HEK293 (cell line): Measurements from ENCODE around the gene RPUSD1.
"Not testable (repeated sequence)": the region's sequence is repeated elsewhere in the genome, so short reads cannot be mapped to it uniquely, and the experiment has no call there.

Experiments used
- CTCF ChIA-PET: fragments of 350-600 bp; formaldehyde crosslinking; extraction: SDS; loops from one replicate; lab custom pipeline; 2021; ENCODE audit warnings: antibody characterized with exemption; lab: Yijun Ruan, JAX
- POLR2A ChIA-PET: fragments of 300-600 bp; formaldehyde crosslinking; extraction: SDS; loops from one replicate; lab custom pipeline; 2020; ENCODE audit warnings: antibody characterized with exemption, inconsistent platforms; lab: Yijun Ruan, JAX
- H3K27ac ChIP-seq: fragments of 200-500 bp; sonication (Bioruptor generic); 2 replicates; pipeline ENCODE4 v1.5.1; 2014; ENCODE audit warnings: low read depth, low read length, control low read depth, inconsistent platforms; ENCODE audit errors: extremely low read depth
- H3K36me3 ChIP-seq, 2 experiments: fragments of 200-500 bp in 1 of 2; sonication (Bioruptor generic) in 1 of 2; 1 replicate in 1 of 2; 2 replicates in 1 of 2; pipeline ENCODE4 v1.5.1; 2014 to 2017; ENCODE audit warnings: inconsistent platforms in 2 of 2, low read length in 2 of 2; ENCODE audit not compliant: control insufficient read depth in 2 of 2, insufficient read depth in 1 of 2
- H3K4me1 ChIP-seq: fragments of 200-500 bp; sonication (Bioruptor generic); 2 replicates; pipeline ENCODE4 v1.5.1; 2014; ENCODE audit warnings: mild to moderate bottlenecking, low read length, inconsistent platforms; ENCODE audit not compliant: control insufficient read depth, insufficient read depth
- H3K4me3 ChIP-seq: 2 replicates; pipeline ENCODE4 v1.5.1; 2011; ENCODE audit warnings: low read depth, mild to moderate bottlenecking, control low read depth, low read length, moderate library complexity
- H3K9me3 ChIP-seq: fragments of 200-500 bp; sonication (Bioruptor generic); 2 replicates; pipeline ENCODE4 v1.5.1; 2014; ENCODE audit warnings: low read depth, low read length, inconsistent platforms; ENCODE audit not compliant: control insufficient read depth, insufficient read depth
- EGR2 ChIP-seq: fragments of 450-650 bp; formaldehyde crosslinking; IDR thresholded peaks from 2 replicates; pipeline ENCODE4 v1.5.1; 2016; ENCODE audit warnings: low read depth, missing biosample characterization, missing genetic modification characterization
- PRDM1 ChIP-seq: fragments of 450-650 bp; formaldehyde crosslinking; IDR thresholded peaks from 2 replicates; pipeline ENCODE4; 2016; ENCODE audit warnings: missing biosample characterization, missing genetic modification characterization
- SCRT2 ChIP-seq: fragments of 450-650 bp; formaldehyde crosslinking; IDR thresholded peaks from 2 replicates; pipeline ENCODE4 v1.5.1; 2016; ENCODE audit warnings: missing biosample characterization, missing genetic modification characterization
- SP2 ChIP-seq: fragments of 450-650 bp; formaldehyde crosslinking; IDR thresholded peaks from 2 replicates; pipeline ENCODE4 v1.5.1; 2016; ENCODE audit warnings: missing biosample characterization, missing genetic modification characterization
- ZBTB21 ChIP-seq: fragments of 450-650 bp; formaldehyde crosslinking; IDR thresholded peaks from 2 replicates; pipeline ENCODE4 v1.5.1; 2017; ENCODE audit warnings: missing biosample characterization, missing genetic modification characterization
- ZBTB7A ChIP-seq: fragments of 450-650 bp; formaldehyde crosslinking; IDR thresholded peaks from 2 replicates; pipeline ENCODE4 v1.5.1; 2016; ENCODE audit warnings: low read depth, missing biosample characterization, missing genetic modification characterization
- ZFHX2 ChIP-seq: fragments of 450-650 bp; formaldehyde crosslinking; conservative IDR thresholded peaks from 2 replicates; pipeline ENCODE4 v1.5.1; 2016; ENCODE audit warnings: missing biosample characterization, missing genetic modification characterization
- ZNF121 ChIP-seq: fragments of 450-650 bp; formaldehyde crosslinking; IDR thresholded peaks from 2 replicates; pipeline ENCODE4 v1.5.1; 2016; ENCODE audit warnings: missing biosample characterization, missing genetic modification characterization
- ZNF138 ChIP-seq: fragments of 450-650 bp; formaldehyde crosslinking; IDR thresholded peaks from 2 replicates; pipeline ENCODE4 v1.5.1; 2016; ENCODE audit warnings: missing biosample characterization, missing genetic modification characterization, borderline replicate concordance
- ZNF140 ChIP-seq: fragments of 450-650 bp; formaldehyde crosslinking; IDR thresholded peaks from 2 replicates; pipeline ENCODE4 v1.5.1; 2016; ENCODE audit warnings: missing biosample characterization, missing genetic modification characterization
- ZNF202 ChIP-seq: fragments of 450-650 bp; formaldehyde crosslinking; IDR thresholded peaks from 2 replicates; pipeline ENCODE4 v1.5.1; 2016; ENCODE audit warnings: missing biosample characterization, missing genetic modification characterization, borderline replicate concordance
- ZNF223 ChIP-seq: fragments of 450-650 bp; formaldehyde crosslinking; IDR thresholded peaks from 2 replicates; pipeline ENCODE4 v1.5.1; 2016; ENCODE audit warnings: missing biosample characterization, missing genetic modification characterization
- ZNF266 ChIP-seq: fragments of 450-650 bp; formaldehyde crosslinking; IDR thresholded peaks from 2 replicates; pipeline ENCODE4 v1.5.1; 2016; ENCODE audit warnings: missing biosample characterization, missing genetic modification characterization, low read depth
- ZNF302 ChIP-seq: fragments of 450-650 bp; formaldehyde crosslinking; IDR thresholded peaks from 2 replicates; pipeline ENCODE4 v1.5.1; 2016; ENCODE audit warnings: missing biosample characterization, missing genetic modification characterization, low read depth
- ZNF311 ChIP-seq: fragments of 450-650 bp; formaldehyde crosslinking; IDR thresholded peaks from 2 replicates; pipeline ENCODE4 v1.5.1; 2017; ENCODE audit warnings: missing biosample characterization, missing genetic modification characterization, borderline replicate concordance
- ZNF341 ChIP-seq: fragments of 450-650 bp; formaldehyde crosslinking; IDR thresholded peaks from 2 replicates; pipeline ENCODE4; 2016; ENCODE audit warnings: low read depth, missing biosample characterization, missing genetic modification characterization
- ZNF514 ChIP-seq: fragments of 450-650 bp; formaldehyde crosslinking; IDR thresholded peaks from 2 replicates; pipeline ENCODE4 v1.5.1; 2016; ENCODE audit warnings: missing biosample characterization, missing genetic modification characterization
- ZNF596 ChIP-seq: fragments of 450-650 bp; IDR thresholded peaks from 2 replicates; pipeline ENCODE4 v1.5.0; 2018; ENCODE audit warnings: missing biosample characterization, mild to moderate bottlenecking, missing genetic modification characterization, moderate library complexity
- ZNF791 ChIP-seq: fragments of 450-650 bp; formaldehyde crosslinking; IDR thresholded peaks from 2 replicates; pipeline ENCODE4 v1.5.1; 2016; ENCODE audit warnings: missing biosample characterization, missing genetic modification characterization
- ZNF830 ChIP-seq: fragments of 450-650 bp; IDR thresholded peaks from 2 replicates; pipeline ENCODE4 v1.5.0; 2018; ENCODE audit warnings: missing biosample characterization, missing genetic modification characterization, low read depth, mild to moderate bottlenecking, moderate library complexity
- ZXDB ChIP-seq: fragments of 450-650 bp; formaldehyde crosslinking; IDR thresholded peaks from 2 replicates; pipeline ENCODE4 v1.5.1; 2016; ENCODE audit warnings: missing biosample characterization, missing genetic modification characterization
- TF ChIP-seq, protein P1 (sequence below): fragments of 450-650 bp; formaldehyde crosslinking; IDR thresholded peaks from 2 replicates; pipeline ENCODE4 v1.5.1; 2016; ENCODE audit warnings: missing biosample characterization, missing genetic modification characterization
- TF ChIP-seq, protein P2 (sequence below): fragments of 450-650 bp; IDR thresholded peaks from 2 replicates; pipeline ENCODE4 v1.5.1; 2018; ENCODE audit warnings: missing biosample characterization, mild to moderate bottlenecking, missing genetic modification characterization
- TF ChIP-seq, protein P3 (sequence below): fragments of 450-650 bp; formaldehyde crosslinking; IDR thresholded peaks from 2 replicates; pipeline ENCODE4 v1.5.1; 2016; ENCODE audit warnings: missing biosample characterization, missing genetic modification characterization
- TF ChIP-seq, protein P4 (sequence below): fragments of 450-650 bp; formaldehyde crosslinking; IDR thresholded peaks from 2 replicates; pipeline ENCODE4 v1.5.1; 2016; ENCODE audit warnings: missing biosample characterization, missing genetic modification characterization

Gene RPUSD1

DNA sequence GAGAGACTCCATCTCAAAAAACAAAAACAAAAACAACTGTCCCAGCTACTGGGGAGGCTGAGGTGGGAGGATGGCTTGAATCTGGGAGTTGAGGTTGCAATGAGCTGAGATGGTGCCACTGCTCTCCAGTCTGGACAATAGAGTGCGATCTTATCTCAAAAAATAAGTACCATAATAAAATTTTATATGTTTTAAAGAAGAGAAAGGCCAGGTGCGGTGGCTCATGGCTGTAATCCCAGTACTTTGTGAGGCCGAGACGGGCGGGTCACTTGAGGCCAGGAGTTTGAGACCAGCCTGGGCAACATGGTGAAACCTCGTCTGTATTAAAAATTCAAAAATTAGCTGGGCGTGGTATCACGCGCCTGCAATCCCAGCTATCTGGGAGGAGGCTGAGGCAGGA lies 11.4 kb downstream of the RPUSD1 start:
- no peak overlapping the region for H3K27ac ChIP-seq

DNA sequence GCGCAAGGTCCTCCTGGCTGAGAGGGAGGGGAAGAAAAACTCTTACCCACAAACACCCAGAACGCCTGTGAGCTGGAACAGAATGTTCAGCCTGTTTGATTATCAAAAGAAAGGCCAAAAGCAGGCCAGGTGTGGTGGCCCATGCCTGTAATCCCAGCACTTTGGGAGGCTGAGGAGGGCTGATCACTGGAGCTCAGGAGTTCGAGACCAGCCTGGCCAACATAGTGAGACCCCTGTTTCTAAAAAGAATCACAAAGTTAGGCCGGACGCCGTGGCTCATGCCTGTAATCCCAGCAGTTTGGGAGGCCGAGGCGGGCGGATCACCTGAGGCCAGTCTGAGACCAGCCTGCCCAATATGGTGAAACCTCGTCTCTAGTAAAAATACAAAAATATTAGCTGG lies 11.9 kb downstream of the RPUSD1 start:
- ChIA-PET CTCF (interaction anchor here (0.9 to 1.5 kb wide), 3 partner anchors 9 to 64 kb away, joined by 5 to 14 read pairs (median 5); no protein-coding TSS in a partner anchor), POLR2A (interaction anchor here (2.3 kb wide), 1 partner anchor 12 kb away, joined by 8 read pairs; the partner anchor contains the start of genes CHTF18 and RPUSD1)
- not testable (repeated sequence) for H3K4me3 ChIP-seq, H3K9me3 ChIP-seq, H3K4me1 ChIP-seq, H3K36me3 ChIP-seq, H3K27ac ChIP-seq
- TF ChIP-seq ZNF121 (tag by site-specific recombination), result peak; percentile 82
- TF ChIP-seq, all 188 proteins: peak for 1; not testable (repeated sequence) for 187

More for the DNA sequence above, 11.4 kb downstream of the RPUSD1 start:
- H3K36me3 ChIP-seq, result no peaks in the 10 kb centered on the region
- no peaks in the 10 kb centered on the region for H3K9me3 ChIP-seq
- TF ChIP-seq ZXDB (tag by site-specific recombination) (no peak), ZNF202 (no peak), SP2 (tag by site-specific recombination) (no peak), ZNF596 (tag by site-specific recombination) (no peak), ZNF791 (no peak), ZNF514 (tag by site-specific recombination) (no peak), ZNF302 (tag by site-specific recombination) (no peak), ZNF830 (tag by site-specific recombination) (no peak), ZNF311 (tag by site-specific recombination) (no peak), PRDM1 (tag by site-specific recombination) (no peak), ZBTB7A (tag by site-specific recombination) (no peak), ZNF140 (tag by site-specific recombination) (no peak)
- TF ChIP-seq, protein P1, sequence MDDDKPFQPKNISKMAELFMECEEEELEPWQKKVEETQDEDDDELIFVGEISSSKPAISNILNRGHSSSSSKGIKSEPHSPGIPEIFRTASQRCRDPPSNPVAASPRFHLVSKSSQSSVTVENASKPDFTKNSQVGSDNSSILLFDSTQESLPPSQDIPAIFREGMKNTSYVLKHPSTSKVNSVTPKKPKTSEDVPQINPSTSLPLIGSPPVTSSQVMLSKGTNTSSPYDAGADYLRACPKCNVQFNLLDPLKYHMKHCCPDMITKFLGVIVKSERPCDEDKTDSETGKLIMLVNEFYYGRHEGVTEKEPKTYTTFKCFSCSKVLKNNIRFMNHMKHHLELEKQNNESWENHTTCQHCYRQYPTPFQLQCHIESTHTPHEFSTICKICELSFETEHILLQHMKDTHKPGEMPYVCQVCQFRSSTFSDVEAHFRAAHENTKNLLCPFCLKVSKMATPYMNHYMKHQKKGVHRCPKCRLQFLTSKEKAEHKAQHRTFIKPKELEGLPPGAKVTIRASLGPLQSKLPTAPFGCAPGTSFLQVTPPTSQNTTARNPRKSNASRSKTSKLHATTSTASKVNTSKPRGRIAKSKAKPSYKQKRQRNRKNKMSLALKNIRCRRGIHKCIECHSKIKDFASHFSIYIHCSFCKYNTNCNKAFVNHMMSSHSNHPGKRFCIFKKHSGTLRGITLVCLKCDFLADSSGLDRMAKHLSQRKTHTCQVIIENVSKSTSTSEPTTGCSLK (tag by site-specific recombination), result no peak
- TF ChIP-seq, protein P2, sequence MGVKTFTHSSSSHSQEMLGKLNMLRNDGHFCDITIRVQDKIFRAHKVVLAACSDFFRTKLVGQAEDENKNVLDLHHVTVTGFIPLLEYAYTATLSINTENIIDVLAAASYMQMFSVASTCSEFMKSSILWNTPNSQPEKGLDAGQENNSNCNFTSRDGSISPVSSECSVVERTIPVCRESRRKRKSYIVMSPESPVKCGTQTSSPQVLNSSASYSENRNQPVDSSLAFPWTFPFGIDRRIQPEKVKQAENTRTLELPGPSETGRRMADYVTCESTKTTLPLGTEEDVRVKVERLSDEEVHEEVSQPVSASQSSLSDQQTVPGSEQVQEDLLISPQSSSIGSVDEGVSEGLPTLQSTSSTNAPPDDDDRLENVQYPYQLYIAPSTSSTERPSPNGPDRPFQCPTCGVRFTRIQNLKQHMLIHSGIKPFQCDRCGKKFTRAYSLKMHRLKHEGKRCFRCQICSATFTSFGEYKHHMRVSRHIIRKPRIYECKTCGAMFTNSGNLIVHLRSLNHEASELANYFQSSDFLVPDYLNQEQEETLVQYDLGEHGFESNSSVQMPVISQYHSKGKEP (tag by site-specific recombination), result no peak
- CTCF ChIA-PET, result interaction anchor here (0.6 to 1.5 kb wide), 4 partner anchors 8 to 65 kb away, joined by 3 to 14 read pairs (median 5); no protein-coding TSS in a partner anchor
- H3K4me3 ChIP-seq, result no peak overlapping the region
- no peaks in the 10 kb centered on the region for H3K4me1 ChIP-seq
- POLR2A ChIA-PET, result interaction anchor here (2.3 kb wide), 1 partner anchor 11 kb away, joined by 8 read pairs; the partner anchor contains the start of genes CHTF18 and RPUSD1

DNA sequence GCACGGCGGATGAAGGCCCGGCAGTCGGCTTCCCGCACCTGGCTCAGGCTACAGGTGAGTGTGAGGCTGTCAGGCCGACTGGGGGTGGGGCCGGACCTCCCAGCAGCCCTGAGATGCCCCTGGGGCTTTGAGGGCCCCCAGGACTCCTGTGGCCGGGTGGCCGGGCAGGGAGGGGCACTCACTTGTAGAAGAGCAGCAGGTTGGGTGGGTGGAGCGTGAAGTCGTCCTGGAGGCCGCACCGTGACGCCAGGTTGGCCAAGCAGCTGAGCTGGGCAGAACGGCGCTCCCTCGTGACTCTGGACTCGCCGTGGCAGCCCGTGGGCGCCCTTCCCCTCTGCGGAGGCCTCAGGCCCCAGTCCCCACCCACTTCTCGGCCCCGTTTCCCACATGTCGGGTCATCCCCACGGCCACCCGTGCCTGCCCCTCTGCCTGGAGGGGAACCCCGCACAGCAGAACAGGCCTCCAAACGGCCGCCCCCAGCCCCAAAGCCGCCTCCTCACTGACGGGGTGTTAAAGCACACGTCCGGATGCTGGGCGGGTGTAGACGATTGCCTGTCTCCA lies 12.9 kb downstream of the RPUSD1 start:
- Histone ChIP-seq H3K36me3 (no peaks in the 10 kb centered on the region), H3K9me3 (no peaks in the 10 kb centered on the region), H3K27ac (no peak overlapping the region), H3K4me1 (no peaks in the 10 kb centered on the region), H3K4me3 (no peak overlapping the region)
- CTCF ChIA-PET, result no interaction called here
- TF ChIP-seq, protein P3, sequence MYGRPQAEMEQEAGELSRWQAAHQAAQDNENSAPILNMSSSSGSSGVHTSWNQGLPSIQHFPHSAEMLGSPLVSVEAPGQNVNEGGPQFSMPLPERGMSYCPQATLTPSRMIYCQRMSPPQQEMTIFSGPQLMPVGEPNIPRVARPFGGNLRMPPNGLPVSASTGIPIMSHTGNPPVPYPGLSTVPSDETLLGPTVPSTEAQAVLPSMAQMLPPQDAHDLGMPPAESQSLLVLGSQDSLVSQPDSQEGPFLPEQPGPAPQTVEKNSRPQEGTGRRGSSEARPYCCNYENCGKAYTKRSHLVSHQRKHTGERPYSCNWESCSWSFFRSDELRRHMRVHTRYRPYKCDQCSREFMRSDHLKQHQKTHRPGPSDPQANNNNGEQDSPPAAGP (tag by site-specific recombination), result no peak
- TF ChIP-seq, protein P4, sequence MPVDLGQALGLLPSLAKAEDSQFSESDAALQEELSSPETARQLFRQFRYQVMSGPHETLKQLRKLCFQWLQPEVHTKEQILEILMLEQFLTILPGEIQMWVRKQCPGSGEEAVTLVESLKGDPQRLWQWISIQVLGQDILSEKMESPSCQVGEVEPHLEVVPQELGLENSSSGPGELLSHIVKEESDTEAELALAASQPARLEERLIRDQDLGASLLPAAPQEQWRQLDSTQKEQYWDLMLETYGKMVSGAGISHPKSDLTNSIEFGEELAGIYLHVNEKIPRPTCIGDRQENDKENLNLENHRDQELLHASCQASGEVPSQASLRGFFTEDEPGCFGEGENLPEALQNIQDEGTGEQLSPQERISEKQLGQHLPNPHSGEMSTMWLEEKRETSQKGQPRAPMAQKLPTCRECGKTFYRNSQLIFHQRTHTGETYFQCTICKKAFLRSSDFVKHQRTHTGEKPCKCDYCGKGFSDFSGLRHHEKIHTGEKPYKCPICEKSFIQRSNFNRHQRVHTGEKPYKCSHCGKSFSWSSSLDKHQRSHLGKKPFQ (tag by site-specific recombination), result no peak
- TF ChIP-seq ZNF266 (tag by site-specific recombination), result no peak
- no peak for TF ChIP-seq ZNF138
- TF ChIP-seq ZNF223 (tag by site-specific recombination), result no peak
- no peak for TF ChIP-seq ZBTB21 (tag by site-specific recombination)
- TF ChIP-seq EGR2, result peak; percentile 45
- TF ChIP-seq SCRT2 (tag by site-specific recombination), result 0 out of 2 replicates have a peak, but pooled peaks have one; percentile 10
- peak; percentile 55 for TF ChIP-seq ZFHX2 (tag by site-specific recombination)
- peak; percentile 65 for TF ChIP-seq ZNF341 (tag by site-specific recombination)
- POLR2A ChIA-PET, result interaction anchor here (2.3 kb wide), 1 partner anchor 13 kb away, joined by 8 read pairs; the partner anchor contains the start of genes CHTF18 and RPUSD1
